ENCODE results near the gene ABAT.

ABAT gene

DNA sequence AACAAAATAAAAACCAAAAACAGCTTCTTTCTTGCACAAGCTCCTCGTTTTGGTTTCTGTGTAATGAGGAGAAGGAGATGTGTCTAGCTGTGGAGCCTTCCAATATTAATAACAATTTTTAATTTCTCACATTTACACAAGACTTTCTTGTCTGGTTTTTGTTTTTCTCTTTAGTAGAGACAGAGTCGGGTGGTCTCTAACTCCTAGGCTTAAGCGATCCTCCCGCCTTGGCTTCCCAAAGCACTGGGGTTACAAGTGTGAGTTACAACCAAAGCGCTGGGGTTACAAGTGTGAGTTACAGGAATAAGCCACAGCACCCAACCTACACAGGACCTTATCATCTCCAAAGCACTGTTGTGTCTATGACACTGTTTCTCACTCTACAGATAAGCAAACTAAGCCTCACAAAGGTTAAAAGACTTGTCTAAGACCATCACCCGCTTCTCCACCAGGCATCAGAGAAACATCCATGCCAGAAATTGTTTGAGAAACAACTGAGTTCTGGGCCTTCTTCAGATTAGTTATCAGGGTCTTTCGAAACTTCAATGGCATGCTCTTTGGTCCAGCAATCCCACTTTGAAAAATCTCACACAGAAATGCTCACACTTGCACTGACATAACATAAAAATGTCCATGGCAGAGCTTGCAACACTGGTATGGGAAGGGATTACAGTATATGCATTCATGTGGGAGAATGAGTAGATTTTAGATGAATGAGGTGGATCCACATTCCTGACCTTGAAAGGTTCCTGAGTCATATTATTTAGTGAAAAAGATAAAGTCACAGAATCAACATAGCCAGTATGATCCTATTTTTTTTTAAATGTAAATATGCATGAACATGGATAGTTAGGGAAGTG lies 3.9 kb downstream of the ABAT start:
- TF ChIP-seq POLR2AphosphoS5 (IDR thresholded peaks at IDR 0.05; ENCODE audit: low read depth, low read length) (no peak), FOXP2 (optimal IDR thresholded peaks at IDR 0.05; ENCODE audit: borderline replicate concordance, extremely low read depth, extremely low read length, insufficient read depth) (no peak), SIN3A (IDR thresholded peaks at IDR 0.05; ENCODE audit: borderline replicate concordance, insufficient read depth, low read length) (no peak), TAF1 (IDR thresholded peaks at IDR 0.05; ENCODE audit: borderline replicate concordance, insufficient read depth, low read length) (no peak)
- TF ChIP-seq, protein P1, sequence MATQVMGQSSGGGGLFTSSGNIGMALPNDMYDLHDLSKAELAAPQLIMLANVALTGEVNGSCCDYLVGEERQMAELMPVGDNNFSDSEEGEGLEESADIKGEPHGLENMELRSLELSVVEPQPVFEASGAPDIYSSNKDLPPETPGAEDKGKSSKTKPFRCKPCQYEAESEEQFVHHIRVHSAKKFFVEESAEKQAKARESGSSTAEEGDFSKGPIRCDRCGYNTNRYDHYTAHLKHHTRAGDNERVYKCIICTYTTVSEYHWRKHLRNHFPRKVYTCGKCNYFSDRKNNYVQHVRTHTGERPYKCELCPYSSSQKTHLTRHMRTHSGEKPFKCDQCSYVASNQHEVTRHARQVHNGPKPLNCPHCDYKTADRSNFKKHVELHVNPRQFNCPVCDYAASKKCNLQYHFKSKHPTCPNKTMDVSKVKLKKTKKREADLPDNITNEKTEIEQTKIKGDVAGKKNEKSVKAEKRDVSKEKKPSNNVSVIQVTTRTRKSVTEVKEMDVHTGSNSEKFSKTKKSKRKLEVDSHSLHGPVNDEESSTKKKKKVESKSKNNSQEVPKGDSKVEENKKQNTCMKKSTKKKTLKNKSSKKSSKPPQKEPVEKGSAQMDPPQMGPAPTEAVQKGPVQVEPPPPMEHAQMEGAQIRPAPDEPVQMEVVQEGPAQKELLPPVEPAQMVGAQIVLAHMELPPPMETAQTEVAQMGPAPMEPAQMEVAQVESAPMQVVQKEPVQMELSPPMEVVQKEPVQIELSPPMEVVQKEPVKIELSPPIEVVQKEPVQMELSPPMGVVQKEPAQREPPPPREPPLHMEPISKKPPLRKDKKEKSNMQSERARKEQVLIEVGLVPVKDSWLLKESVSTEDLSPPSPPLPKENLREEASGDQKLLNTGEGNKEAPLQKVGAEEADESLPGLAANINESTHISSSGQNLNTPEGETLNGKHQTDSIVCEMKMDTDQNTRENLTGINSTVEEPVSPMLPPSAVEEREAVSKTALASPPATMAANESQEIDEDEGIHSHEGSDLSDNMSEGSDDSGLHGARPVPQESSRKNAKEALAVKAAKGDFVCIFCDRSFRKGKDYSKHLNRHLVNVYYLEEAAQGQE (IDR thresholded peaks at IDR 0.05; ENCODE audit: insufficient read depth in 1 of 2, low read depth in 2 of 2, low read length in 2 of 2): no peak

DNA sequence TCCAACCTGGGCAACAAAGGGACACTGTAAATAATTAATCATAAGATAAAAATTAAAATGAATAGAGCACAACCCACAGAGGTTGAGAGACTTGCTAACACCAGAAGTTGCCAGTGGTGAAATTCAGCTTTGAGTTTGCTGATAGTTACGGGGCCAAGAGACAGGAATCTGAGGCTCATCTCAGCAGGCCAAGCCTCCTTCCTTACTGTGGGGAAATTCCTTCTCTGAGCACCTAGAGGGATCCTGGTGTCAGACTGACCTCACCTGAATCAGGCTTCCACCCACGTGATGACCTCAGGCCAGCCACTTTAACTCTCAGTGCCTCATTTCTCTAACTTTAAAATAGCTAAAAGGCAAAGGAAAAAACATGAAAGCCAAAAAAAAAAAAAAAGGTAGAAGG lies 4.7 kb downstream of the ABAT start:
- TF ChIP-seq, protein P1 (IDR thresholded peaks at IDR 0.05; ENCODE audit: insufficient read depth in 1 of 2, low read depth in 2 of 2, low read length in 2 of 2): no peak

DNA sequence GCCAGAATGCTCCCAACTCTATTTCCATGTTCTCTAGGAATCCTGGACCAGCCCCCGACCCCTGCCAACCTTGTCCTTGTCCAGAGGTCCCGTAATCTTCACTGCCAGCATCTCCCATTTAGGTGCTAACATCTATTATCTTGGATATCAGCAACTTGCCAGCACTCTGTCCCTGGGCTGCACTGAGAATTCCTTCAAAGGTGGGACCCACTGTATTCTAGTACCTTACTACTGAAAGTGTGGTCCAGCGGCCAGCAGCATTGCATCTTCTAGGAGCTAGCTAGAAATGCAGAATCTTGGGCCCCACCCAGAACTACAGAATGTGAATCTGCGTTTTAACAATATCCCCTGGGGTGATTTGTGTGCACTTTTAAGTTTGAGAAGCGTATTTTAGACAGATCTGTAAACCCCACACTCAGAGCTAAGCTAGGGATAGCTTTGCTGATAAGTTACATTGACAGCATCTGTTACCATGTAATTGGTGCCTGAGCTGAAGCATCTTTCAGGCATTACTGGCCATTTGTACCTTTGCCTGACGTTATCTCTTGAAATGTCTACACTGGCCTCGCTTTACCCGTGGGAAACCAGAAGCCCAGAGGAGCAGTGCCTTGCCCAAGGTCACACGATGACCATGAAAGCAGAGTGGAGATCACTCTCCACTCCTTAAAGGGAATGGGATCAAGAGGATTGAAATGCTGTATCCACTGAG lies 8.3 kb downstream of the ABAT start:
- TF ChIP-seq FOXP2 (optimal IDR thresholded peaks at IDR 0.05; ENCODE audit: borderline replicate concordance, extremely low read depth, extremely low read length, insufficient read depth) (no peak), POLR2AphosphoS5 (IDR thresholded peaks at IDR 0.05; ENCODE audit: low read depth, low read length) (no peak), TAF1 (IDR thresholded peaks at IDR 0.05; ENCODE audit: borderline replicate concordance, insufficient read depth, low read length) (no peak), SIN3A (IDR thresholded peaks at IDR 0.05; ENCODE audit: borderline replicate concordance, insufficient read depth, low read length) (no peak)
- TF ChIP-seq, protein P1 (IDR thresholded peaks at IDR 0.05; ENCODE audit: insufficient read depth in 1 of 2, low read depth in 2 of 2, low read length in 2 of 2): no peak

DNA sequence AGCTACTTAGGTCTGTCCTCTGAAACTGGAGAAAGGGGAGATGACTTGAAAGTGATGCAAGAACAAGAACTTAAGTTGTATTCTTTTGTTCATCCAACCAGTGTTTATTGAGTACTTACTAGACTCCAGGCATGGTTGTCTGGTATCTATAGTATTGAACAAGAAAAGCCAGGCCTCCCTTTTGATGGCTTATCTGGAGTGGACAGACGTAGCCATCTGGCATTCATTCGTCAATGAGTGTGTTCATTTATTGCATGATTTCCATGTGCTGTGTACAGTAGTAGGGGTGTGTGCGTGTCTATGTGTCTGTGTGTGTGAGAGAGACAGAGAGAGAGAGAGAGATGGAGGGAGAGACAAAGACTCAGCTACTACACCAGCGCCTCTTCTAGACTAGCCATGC lies 9.2 kb downstream of the ABAT start:
- TF ChIP-seq TAF1 (IDR thresholded peaks at IDR 0.05; ENCODE audit: borderline replicate concordance, insufficient read depth, low read length) (no peak), SIN3A (IDR thresholded peaks at IDR 0.05; ENCODE audit: borderline replicate concordance, insufficient read depth, low read length) (no peak), POLR2AphosphoS5 (IDR thresholded peaks at IDR 0.05; ENCODE audit: low read depth, low read length) (no peak), FOXP2 (optimal IDR thresholded peaks at IDR 0.05; ENCODE audit: borderline replicate concordance, extremely low read depth, extremely low read length, insufficient read depth) (no peak)
- TF ChIP-seq, protein P1 (IDR thresholded peaks at IDR 0.05; ENCODE audit: insufficient read depth in 1 of 2, low read depth in 2 of 2, low read length in 2 of 2): no peak

Measured in PFSK-1 (cell line).